OCI-M1 (cell line): ENCODE measurements around the gene CHRDL2.
A peak's percentile ranks its signal among the peaks of the same experiment; 100 is the strongest.
"Not testable (repeated sequence)": the region's sequence is repeated elsewhere in the genome, so short reads cannot be mapped to it uniquely, and the experiment has no call there.

Source experiments
- DNase-seq: peaks from one replicate; lab custom pipeline; 2025; lab: John Stamatoyannopoulos, UW

The CHRDL2 gene

DNA sequence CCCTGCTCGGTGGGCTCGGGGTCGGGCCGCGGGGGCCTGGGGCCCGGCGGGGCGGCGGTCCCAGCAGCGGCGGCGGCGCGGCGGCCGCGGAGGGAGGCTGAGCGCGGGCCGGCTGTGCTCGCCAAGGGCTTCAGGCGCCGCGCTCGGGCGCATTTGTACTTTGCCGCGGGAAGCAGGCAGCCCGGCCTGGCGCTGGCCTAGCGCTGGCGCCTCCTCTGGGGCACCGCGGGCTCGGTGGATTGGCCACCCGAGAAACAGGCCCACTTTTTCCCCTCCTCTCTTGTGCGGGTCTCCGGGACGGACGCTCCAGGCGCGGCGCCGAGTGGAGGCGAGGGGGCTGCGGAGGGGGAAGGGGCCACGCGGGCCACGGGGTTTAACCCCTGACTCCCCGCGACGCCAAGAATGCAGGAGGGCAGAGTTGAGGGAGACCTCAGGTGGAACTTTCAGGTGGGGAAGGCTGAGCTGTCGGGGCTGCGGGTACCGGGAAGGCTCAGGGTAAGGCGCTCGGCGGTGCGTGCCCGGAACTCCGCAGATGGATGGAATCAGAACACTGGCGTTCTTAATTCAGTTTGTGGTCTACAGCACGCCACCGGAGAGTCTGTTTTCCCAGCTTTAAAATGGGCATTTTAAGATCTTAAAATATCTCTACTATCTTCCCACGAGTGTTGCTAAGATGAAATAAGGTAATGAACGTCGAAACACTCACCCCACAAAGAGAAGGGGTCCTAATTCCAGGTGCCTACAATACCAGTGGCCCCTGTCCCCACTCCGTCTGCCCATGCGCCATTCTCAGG is at the start of gene CHRDL2:
TSS of gene CHRDL2 (minus strand) at position 126 of the 794 bp plus-strand sequence. CDS start 538 bp downstream, outside the sequence.
- no peak for DNase-seq

GRCh38 chr11:74780248-74781005 is 49.2 kb upstream of the CHRDL2 start:
- DNase-seq, result peak; percentile 67

DNA sequence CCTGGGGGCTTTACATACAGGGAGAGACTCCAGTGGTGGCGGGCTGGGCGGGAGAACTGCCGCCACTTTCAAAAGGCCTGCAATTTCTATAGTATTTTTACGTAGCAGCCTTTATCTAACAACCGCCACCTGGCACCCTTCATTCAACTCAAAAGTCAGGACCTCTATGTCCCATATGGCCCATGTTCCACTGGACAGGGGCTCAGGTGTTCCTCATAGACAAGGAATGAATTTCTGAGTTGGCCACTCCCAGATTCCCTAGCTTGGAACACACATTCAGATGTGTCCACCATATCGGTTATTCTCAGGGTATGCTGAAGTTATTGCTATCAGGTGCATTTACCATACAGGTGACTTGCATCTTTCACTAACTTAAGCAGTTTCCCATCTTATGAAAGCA is 47.4 kb upstream of the CHRDL2 start:
- no peak for DNase-seq

DNA sequence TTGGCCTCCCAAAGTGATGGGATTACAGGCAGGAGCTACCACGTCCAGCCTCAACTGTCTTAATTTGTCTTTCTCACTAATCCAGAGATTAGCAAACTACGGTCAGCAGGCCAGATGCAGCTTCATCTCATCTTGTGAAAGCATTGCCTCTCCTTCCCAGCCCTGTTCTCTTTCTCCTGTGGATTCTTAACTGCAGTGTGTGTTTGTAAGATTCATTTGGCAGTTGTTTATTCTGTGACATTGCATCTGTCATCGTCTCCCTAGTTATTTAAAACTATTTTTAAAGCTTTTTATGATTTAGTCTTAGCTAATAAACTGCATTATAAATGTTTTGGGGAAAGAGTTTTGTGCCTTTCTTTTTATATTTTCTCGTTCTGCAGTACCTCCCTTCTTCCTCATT is 46.7 kb upstream of the CHRDL2 start:
- no peak for DNase-seq

DNA sequence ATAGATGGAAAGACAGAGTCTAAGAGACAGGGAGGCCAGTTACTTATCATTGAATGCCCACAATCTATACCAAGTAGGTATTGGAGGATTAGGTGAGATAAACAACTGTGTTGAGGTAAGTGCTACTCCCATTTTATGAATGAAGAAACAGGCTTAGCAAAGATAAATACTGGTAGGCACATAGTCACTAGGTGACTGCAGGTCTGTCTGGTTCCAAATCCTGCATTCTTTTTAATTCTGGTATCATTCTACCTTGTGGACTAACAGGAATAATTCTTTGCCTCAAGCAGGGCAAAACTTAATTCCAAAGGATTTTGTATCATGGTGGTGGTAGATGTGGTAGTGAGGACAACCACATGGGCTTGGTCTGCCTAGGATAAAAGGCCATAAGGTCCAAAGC is 45.8 kb upstream of the CHRDL2 start:
- DNase-seq, result no peak

DNA sequence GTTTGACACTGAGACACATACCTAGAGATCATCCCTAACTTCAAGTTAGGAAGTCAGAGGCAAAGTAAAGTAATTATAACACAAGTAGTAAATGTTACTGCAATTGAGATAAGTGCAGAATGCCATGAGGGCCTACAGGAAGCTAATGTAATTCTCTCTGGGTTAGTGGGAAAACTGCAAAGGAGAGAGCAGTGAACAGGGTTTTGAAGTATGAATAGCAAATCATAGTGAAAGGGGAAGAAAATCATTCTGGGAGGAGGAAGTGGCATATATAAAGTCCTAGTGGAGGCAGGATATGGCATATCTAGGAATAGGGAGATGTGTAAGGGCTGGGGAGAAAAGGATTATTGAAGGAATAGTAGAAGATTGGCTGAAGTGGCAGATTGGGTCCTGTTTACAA is 45.3 kb upstream of the CHRDL2 start:
- peak; percentile 63 for DNase-seq

DNA sequence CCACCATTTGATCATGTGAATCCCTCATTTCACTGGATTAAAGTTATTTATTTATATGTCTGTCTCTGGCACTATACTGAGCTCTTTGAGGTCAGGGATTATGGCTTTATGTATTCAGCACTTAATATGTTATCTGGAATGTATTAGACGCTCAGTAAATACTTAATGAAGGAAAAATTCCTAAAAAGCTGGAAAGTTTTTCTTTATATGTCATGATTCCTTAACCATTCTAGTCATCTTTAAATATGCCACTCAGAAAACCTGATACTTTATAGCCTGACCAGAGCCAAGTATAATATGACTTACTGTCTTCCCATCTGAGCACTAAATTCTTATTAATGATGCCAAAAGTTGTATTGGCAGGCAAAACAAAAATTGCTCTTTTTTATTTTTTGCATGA is 44.5 kb upstream of the CHRDL2 start:
- no peak for DNase-seq

- DNase-seq, result no peak
Measured at GRCh38 chr11:74773476-74773875, 42.2 kb upstream of the CHRDL2 start.

- DNase-seq, result no peak
Measured at GRCh38 chr11:74771139-74771538, 39.9 kb upstream of the CHRDL2 start.

- no peak for DNase-seq
Measured at GRCh38 chr11:74770456-74770855, 39.2 kb upstream of the CHRDL2 start.

DNA sequence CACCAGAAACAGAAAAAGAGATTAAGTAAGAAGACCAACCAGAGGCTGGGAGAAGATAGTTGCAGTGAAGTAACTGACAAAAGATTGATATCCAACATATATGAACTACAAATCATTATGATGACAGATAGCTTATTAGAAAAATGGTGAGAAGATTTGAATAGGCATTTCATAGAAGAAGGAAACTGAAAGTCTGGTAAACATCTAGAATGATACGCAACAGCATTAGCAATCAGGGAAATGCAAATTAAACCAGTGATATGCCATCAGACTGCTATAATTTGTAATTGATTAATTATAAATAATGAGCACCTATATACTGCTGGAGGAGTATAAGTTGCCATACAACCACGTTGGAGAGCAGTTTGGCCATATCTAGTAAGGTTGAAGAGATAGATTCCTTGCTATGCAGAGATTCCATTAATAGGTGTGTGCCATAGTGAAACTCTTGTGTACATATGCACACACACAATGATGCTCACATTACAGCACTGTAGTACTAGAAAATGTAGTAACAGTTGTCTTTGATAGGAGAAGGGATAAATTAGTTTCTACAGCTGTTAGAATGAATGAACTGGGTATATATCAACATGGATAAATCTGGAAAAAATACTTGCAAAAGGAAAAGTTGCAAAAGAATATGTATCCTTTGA is 38.0 kb upstream of the CHRDL2 start:
- DNase-seq, result no peak

DNA sequence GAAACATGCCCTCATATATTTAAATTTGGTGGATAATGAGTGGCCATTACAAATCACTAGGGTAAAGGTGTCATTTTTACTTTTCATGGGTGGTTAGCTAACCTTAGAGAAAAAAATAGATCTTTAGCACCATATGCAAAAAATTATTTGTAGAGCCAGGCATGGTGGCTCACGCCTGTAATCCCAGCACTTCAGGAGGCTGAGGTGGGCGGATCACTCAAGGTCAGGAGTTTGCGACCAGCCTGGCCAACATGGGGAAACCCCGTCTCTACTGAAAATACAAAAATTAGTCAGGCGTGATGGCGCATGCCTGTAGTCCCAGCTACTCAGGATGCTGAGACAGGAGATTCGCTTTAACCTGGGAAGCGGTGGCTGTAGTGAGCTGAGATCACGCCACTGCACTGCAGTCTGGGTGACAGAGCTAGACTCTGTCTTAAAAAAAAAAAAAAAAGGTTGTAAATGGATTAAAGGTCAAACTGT is 37.0 kb upstream of the CHRDL2 start:
- DNase-seq, result not testable (repeated sequence)

DNA sequence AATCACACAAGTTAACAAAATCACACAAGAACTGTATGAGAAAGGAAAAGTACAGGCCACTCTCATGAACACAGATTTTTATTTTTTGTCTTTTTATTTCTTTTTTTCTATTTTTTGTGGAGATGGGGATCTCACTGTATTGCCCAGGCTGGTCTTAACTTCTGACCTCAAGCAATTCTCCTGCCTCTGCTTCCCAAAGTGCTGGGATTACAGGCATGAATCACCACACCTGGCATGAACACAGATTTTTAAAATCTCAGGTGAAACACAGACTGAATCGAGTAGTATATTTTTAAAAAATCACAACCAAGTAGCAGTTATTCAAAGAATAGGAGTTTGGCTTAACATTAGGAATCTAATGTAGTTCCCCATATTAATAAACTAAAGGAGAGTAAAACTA is 35.7 kb upstream of the CHRDL2 start:
- no peak for DNase-seq

- no peak for DNase-seq
Measured at GRCh38 chr11:74756571-74756970, 25.3 kb upstream of the CHRDL2 start.

DNA sequence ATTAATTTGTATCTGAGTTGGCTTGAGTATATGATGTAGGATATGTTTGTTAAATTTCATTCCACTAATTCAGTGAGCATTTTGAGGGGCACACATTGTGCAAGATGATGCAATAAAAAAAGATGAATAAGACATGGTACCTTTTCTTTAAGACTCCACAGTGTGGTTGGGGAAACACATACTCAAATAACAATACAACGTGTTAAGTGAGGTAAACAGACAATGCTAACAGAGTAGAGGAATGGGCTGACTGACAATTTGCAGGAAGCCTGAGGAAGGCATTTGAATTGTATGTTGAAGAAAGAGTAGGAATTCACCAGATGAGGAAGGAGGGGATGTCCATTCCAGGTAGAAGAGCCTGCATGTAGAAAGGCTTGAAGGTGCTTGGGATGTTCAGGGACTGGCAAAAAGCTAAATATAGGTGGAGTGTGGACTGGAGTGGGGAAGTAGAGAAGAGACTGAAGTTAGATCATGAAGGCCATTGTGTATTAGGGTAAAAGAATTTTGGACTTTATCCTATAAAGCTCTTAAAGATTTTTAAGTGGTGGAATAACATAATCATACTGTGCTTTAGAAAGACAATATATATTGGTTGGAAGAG is 24.3 kb upstream of the CHRDL2 start:
- DNase-seq, result no peak

DNA sequence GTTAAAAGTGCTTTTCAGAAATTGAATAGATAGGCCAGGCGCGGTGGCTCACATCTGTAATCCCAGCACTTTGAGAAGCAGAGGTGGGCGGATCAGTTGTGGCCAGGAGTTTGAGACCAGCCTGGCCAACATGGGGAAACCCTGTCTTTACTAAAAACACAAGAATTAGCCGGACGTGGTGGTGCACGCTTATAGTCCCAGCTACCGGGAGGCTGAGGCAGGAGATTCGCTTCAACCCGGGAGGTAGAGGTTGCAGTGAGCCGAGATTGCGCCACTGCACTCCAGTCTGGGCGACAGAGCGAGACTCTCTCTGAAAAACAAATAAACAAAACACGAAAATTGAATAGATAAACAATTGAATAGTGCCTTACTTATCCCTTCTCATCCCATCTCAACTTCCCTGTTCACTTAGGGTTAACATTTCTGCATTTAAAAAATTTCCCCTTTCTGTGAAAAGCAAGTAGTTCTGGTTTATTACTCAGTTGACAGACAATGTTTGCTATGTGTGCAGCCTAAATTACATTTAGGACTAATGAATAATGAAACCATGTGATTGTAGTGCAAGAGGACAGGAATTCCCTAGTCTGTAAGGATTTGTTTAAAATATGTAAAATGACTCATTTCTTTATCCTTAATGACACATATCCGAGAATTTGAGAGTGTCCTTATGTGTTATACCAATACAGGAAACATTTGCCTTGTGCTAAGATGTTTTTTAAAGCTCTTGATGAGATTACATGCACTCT is 23.5 kb upstream of the CHRDL2 start:
- DNase-seq, result no peak

DNA sequence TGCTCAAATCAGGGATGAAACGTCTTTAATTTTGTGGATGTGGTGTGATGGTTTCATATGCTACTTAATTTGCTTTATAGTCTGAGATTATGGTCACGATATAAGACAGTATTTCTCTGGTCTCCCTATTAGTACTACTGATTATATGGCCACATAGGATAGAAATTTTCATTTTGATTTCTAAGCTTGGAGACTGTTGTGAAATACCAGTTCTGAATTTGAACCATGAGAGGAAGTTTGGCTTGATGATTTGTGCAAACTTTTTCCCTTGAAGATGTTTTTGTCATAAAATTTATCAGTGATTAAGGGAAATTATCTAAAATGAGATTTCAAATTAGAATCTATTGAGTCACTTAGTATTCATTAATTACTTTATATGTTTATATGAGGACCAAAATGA is 20.1 kb upstream of the CHRDL2 start:
- DNase-seq, result no peak

- not testable (repeated sequence) for DNase-seq
Measured at GRCh38 chr11:74750598-74750997, 19.4 kb upstream of the CHRDL2 start.

DNA sequence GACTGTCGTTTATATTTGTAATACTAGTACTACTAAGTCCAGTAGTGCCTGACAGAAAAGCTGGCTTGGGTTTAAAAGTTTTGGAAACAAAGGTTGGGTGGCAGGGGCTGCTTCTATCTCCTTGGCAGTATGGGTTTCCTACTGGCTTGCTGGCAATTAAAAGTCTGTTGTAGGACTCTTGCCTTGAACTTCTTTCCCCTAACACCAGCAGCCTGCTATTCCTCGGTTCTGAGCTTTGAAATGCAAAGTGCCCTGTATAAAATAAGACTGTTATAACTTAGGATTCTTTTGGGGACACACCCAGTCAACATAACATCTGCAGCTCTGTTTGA is 18.7 kb upstream of the CHRDL2 start:
- no peak for DNase-seq

GRCh38 chr11:74749127-74749964 is 18.1 kb upstream of the CHRDL2 start:
- peak; percentile 93 for DNase-seq
